GM06990 (cell line): ENCODE data around the gene SEMA4A.

Experiments
- DNase-seq: peaks from one replicate; pipeline ENCODE4 v3.0.0-alpha.2; 2011; ENCODE audit not compliant: insufficient read length; ENCODE audit errors: extremely low read depth
- H3K27me3 ChIP-seq: replicated peaks from 2 replicates; pipeline ENCODE4 v1.6.0; 2011; ENCODE audit warnings: low read length; ENCODE audit not compliant: control insufficient read depth, insufficient read depth
- H3K36me3 ChIP-seq: 2 replicates; pipeline ENCODE4 v1.5.1; 2011; ENCODE audit warnings: low read length; ENCODE audit not compliant: control insufficient read depth, insufficient read depth
- H3K4me3 ChIP-seq: replicated peaks from 2 replicates; pipeline ENCODE4 v1.5.1; 2011; ENCODE audit warnings: low read depth, mild to moderate bottlenecking, control low read depth, low read length
- CTCF ChIP-seq: IDR thresholded peaks from 2 replicates; pipeline ENCODE4 v1.5.1; 2011; ENCODE audit warnings: low read length, control low read depth, mild to moderate bottlenecking, inconsistent platforms; ENCODE audit not compliant: insufficient read depth, poor library complexity, severe bottlenecking

Gene SEMA4A

GRCh38 chr1:156153362-156153761 is at the start of gene SEMA4A:
Gene SEMA4A (plus strand): TSS chr1:156153585. CDS start chr1:156154579, 994 bp downstream.
- DNase-seq, result no peak
- H3K4me3 ChIP-seq, result peak within 1 kb of the TSS; percentile 71
- peaks cover 4% of the 10 kb centered on the region for H3K36me3 ChIP-seq
- H3K27me3 ChIP-seq, result no peaks in the 10 kb centered on the region
- no peak for TF ChIP-seq CTCF

- DNase-seq, result no peak
- H3K36me3 ChIP-seq, result no peaks in the 10 kb centered on the region
- TF ChIP-seq CTCF, result no peak
- no peak overlapping the region for H3K4me3 ChIP-seq
- no peaks in the 10 kb centered on the region for H3K27me3 ChIP-seq
Measured at GRCh38 chr1:156104065-156104810, 49.1 kb upstream of the SEMA4A start.

- no peak for DNase-seq
- TF ChIP-seq CTCF, result no peak
- H3K4me3 ChIP-seq, result peak overlapping the region; percentile 38; the same call in 1 of the 2 replicates
- H3K36me3 ChIP-seq, result no peaks in the 10 kb centered on the region
- no peaks in the 10 kb centered on the region for H3K27me3 ChIP-seq
Measured at GRCh38 chr1:156104861-156105832, 48.2 kb upstream of the SEMA4A start.

- Histone ChIP-seq H3K27me3 (no peaks in the 10 kb centered on the region), H3K36me3 (no peaks in the 10 kb centered on the region), H3K4me3 (peak overlapping the region; percentile 46)
- DNase-seq, result no peak
- TF ChIP-seq CTCF, result no peak
Measured at GRCh38 chr1:156106624-156107488, 46.5 kb upstream of the SEMA4A start.

- TF ChIP-seq CTCF, result no peak
- DNase-seq, result no peak
- Histone ChIP-seq H3K36me3 (no peaks in the 10 kb centered on the region), H3K4me3 (no peak overlapping the region), H3K27me3 (no peaks in the 10 kb centered on the region)
Measured at GRCh38 chr1:156108057-156108456, 45.3 kb upstream of the SEMA4A start.
